DOHH2 (cell line): Measurements from ENCODE around the gene PTH2.
A peak's percentile ranks its signal among the peaks of the same experiment; 100 is the strongest.

Source experiments
- CTCF ChIP-seq: fragments of 200-600 bp; sonication (generic); IDR thresholded peaks from one replicate; pipeline ENCODE4 v1.5.1; 2014; ENCODE audit warnings: antibody characterized with exemption, mild to moderate bottlenecking, low read depth, low read length; ENCODE audit not compliant: poor library complexity, severe bottlenecking
- EZH2phosphoT487 ChIP-seq: fragments of 200-600 bp; sonication (generic); IDR thresholded peaks from 2 replicates; pipeline ENCODE4 v1.6.1; 2017; ENCODE audit warnings: borderline replicate concordance, mild to moderate bottlenecking, antibody characterized with exemption, low read length, moderate library complexity, mixed read lengths

GRCh38 chr19:49443366-49444099 is 20.3 kb upstream of the PTH2 start:
- TF ChIP-seq CTCF (peak; percentile 96), EZH2phosphoT487 (no peak)
